Endothelial cell of umbilical vein (primary cell): ENCODE measurements around the gene PCGF2. TPM values are rescaled to one million over a fixed set of nuclear protein-coding genes. Genes with fewer than 3 reads are reported as not detected.

ENCODE experiments used
- BruUV-seq: library from RNA; stranded (reverse); fragments of 400-500 nt; replicated peaks from 2 replicates; lab custom pipeline; 2021; lab: Mats Ljungman, UMichigan
- CTCF ChIA-PET: fragments of 300-600, 350-600 bp; sonication (Branson Sonifier 250); formaldehyde crosslinking; loops from one replicate; lab custom pipeline; 2021; ENCODE audit warnings: antibody characterized with exemption, inconsistent platforms; lab: Charles Lee
- POLR2A ChIA-PET: fragments of 300-600, 350-600 bp; sonication (Branson Sonifier 250); formaldehyde crosslinking; loops from one replicate; lab custom pipeline; 2021; ENCODE audit warnings: antibody characterized with exemption, inconsistent platforms; lab: Charles Lee
- DNase-seq: peaks from one replicate; pipeline ENCODE4 v3.0.0-alpha.2; 2011; ENCODE audit warnings: low read depth, low spot score
- FAIRE-seq: peaks from 2 replicates; lab custom pipeline; 2011; peaks lifted over from hg19 to GRCh38; lab: Jason Lieb, UNC
- H2AFZ ChIP-seq: 2 replicates; pipeline ENCODE4 v1.6.0; 2012; ENCODE audit warnings: low read depth, low read length, control low read depth, inconsistent platforms
- H3K27ac ChIP-seq: 2 replicates; pipeline ENCODE4 v1.5.1; 2011; ENCODE audit warnings: low read depth, mild to moderate bottlenecking, control low read depth, low read length, moderate library complexity; ENCODE audit not compliant: insufficient read depth
- H3K27me3 ChIP-seq, 2 experiments: 2 replicates each; pipeline versions ENCODE4 v1.6.0 to v1.6.1; 2011; ENCODE audit warnings: low read length in 2 of 2, mixed read lengths in 1 of 2; ENCODE audit not compliant: control insufficient read depth in 2 of 2, insufficient read depth in 2 of 2
- H3K36me3 ChIP-seq, 2 experiments: 2 replicates in 1 of 2; 3 replicates in 1 of 2; pipeline ENCODE4 v1.5.1; 2011; ENCODE audit warnings: low read length in 2 of 2, mild to moderate bottlenecking in 1 of 2, moderate library complexity in 1 of 2; ENCODE audit not compliant: control insufficient read depth in 2 of 2, insufficient read depth in 2 of 2; ENCODE audit errors: extremely low read depth in 1 of 2
- H3K4me1 ChIP-seq: 3 replicates; pipeline ENCODE4 v1.5.1; 2011; ENCODE audit warnings: mild to moderate bottlenecking, low read length; ENCODE audit not compliant: control insufficient read depth, insufficient read depth; ENCODE audit errors: extremely low read depth
- H3K4me2 ChIP-seq: 2 replicates; pipeline ENCODE4 v1.6.1; 2011; ENCODE audit warnings: low read length, control low read depth, mixed read lengths; ENCODE audit not compliant: insufficient read depth
- H3K4me3 ChIP-seq, 3 experiments: fragments of 200-600 bp in 1 of 3; sonication (generic), shearing (Covaris generic) in 1 of 3; replicated peaks in 1 of 3; 2 replicates each; pipeline ENCODE4 v1.5.1; 2011 to 2016; ENCODE audit warnings: control low read depth in 3 of 3, low read length in 3 of 3, mild to moderate bottlenecking in 2 of 3, inconsistent platforms in 1 of 3, low read depth in 1 of 3, moderate library complexity in 1 of 3; ENCODE audit not compliant: insufficient read depth in 1 of 3
- H3K79me2 ChIP-seq: 2 replicates; pipeline ENCODE4 v1.6.0; 2012; ENCODE audit warnings: low read length, inconsistent platforms; ENCODE audit not compliant: control insufficient read depth, insufficient read depth
- H3K9ac ChIP-seq: replicated peaks from 2 replicates; pipeline ENCODE3; 2011; ENCODE audit warnings: low read length, control low read depth; ENCODE audit not compliant: insufficient read depth; ENCODE audit errors: extremely low read depth
- H3K9me1 ChIP-seq: replicated peaks from 3 replicates; pipeline ENCODE4 v1.6.0; 2011; ENCODE audit warnings: mild to moderate bottlenecking, low read length; ENCODE audit not compliant: control insufficient read depth, insufficient read depth; ENCODE audit errors: extremely low read depth
- H3K9me3 ChIP-seq: replicated peaks from 2 replicates; pipeline ENCODE4 v1.5.1; 2012; ENCODE audit warnings: low read length, inconsistent platforms; ENCODE audit not compliant: control insufficient read depth, insufficient read depth
- H4K20me1 ChIP-seq: replicated peaks from 2 replicates; pipeline ENCODE3; 2011; ENCODE audit warnings: mild to moderate bottlenecking, low read length; ENCODE audit not compliant: control insufficient read depth, insufficient read depth; ENCODE audit errors: extremely low read depth
- CTCF ChIP-seq, 2 donors: IDR thresholded peaks; 1 replicate in 1 of 2; 2 replicates in 1 of 2; pipeline ENCODE4 v1.5.1; 2011; ENCODE audit warnings: low read length in 2 of 2, mild to moderate bottlenecking in 2 of 2, moderate library complexity in 2 of 2, control low read depth in 1 of 2, inconsistent platforms in 1 of 2, low read depth in 1 of 2; ENCODE audit not compliant: insufficient read depth in 1 of 2; ENCODE audit errors: extremely low read depth in 1 of 2
- EZH2 ChIP-seq: IDR thresholded peaks from 2 replicates; pipeline ENCODE4 v1.6.1; 2012; ENCODE audit warnings: borderline replicate concordance, low read depth, mild to moderate bottlenecking, moderate library complexity, low read length, inconsistent platforms; ENCODE audit not compliant: severe bottlenecking
- FOS ChIP-seq: IDR thresholded peaks from 2 replicates; pipeline ENCODE4 v1.6.1; 2011; ENCODE audit warnings: mild to moderate bottlenecking, low read length, moderate library complexity, borderline replicate concordance; ENCODE audit not compliant: insufficient read depth
- GATA2 ChIP-seq: IDR thresholded peaks from 2 replicates; pipeline ENCODE4 v1.7.0; 2011; ENCODE audit warnings: low read depth, mild to moderate bottlenecking, moderate library complexity, mixed read lengths, low read length; ENCODE audit not compliant: insufficient read length, insufficient read depth
- JUN ChIP-seq: IDR thresholded peaks from 2 replicates; pipeline ENCODE4 v1.6.1; 2011; ENCODE audit warnings: borderline replicate concordance, low read depth; ENCODE audit not compliant: insufficient read length, insufficient read depth
- MAX ChIP-seq: IDR thresholded peaks from 2 replicates; pipeline ENCODE4 v1.6.1; 2011; ENCODE audit not compliant: insufficient read depth, insufficient read length
- MYC ChIP-seq: IDR thresholded peaks from one replicate; pipeline ENCODE4 v1.6.1; 2011; ENCODE audit warnings: mild to moderate bottlenecking, low read depth, low read length
- POLR2A ChIP-seq: IDR thresholded peaks from 2 replicates; pipeline ENCODE4 v1.6.1; 2012; ENCODE audit warnings: low read depth, mild to moderate bottlenecking, control low read depth, low read length
- POLR2AphosphoS5 ChIP-seq: IDR thresholded peaks from 2 replicates; pipeline ENCODE4 v1.6.1; 2012; ENCODE audit warnings: low read depth, mild to moderate bottlenecking, control low read depth, low read length, moderate library complexity; ENCODE audit not compliant: insufficient read depth
- dilution Hi-C: fragments of 300-500 bp; cut with MboI; formaldehyde crosslinking; loops from one replicate; pipeline ENCODE4 v1.15.0; 2019; ENCODE audit warnings: low sequenced_read_pairs; ENCODE audit not compliant: extremely low pct_ligation_motif_present
- intact Hi-C: fragments of 100-400 bp; cut with micrococcal nuclease; formaldehyde crosslinking; loops from one replicate; pipeline ENCODE4 v1.10.0; 2022
- polyA plus RNA-seq, 4 experiments: library from polyadenylated mRNA; depleted of rRNA in 3 of 4; stranded (reverse) in 3 of 4; unstranded in 1 of 4; fragments of >200 nt; gene quantifications; 2 replicates each; pipeline versions ENCODE4 v1.2.1 to v1.2.3, GENCODE V29; 2011 to 2012; ENCODE audit warnings: missing spikeins in 1 of 4
- total RNA-seq: library from RNA; stranded (reverse); gene quantifications from 2 replicates; pipeline ENCODE4 v1.2.3, GENCODE V29; 2021

Gene PCGF2
- total and polyA plus RNA-seq, 2 donors (not counting 3 experiments of a cell fraction or from before 2014, with no cell fraction given): 39.8 to 78.4 TPM

GRCh38 chr17:38706505-38707216 is 41.5 kb downstream of the PCGF2 start:
- H2AFZ ChIP-seq: peak overlapping the region; percentile 26
- peak overlapping the region; percentile 50 for H3K9ac ChIP-seq
- ChIA-PET CTCF (interaction anchor here (1.0 to 3.8 kb wide), 7 partner anchors 10 to 31 kb away, joined by 3 to 39 read pairs (median 8); partner anchors contain the start of gene CISD3), POLR2A (no interaction called here)
- H3K27ac ChIP-seq: no peak overlapping the region
- peak overlapping the region; percentile 62 for H3K4me2 ChIP-seq
- H3K9me3 ChIP-seq: no peaks in the 10 kb centered on the region
- no TSS peak for BruUV-seq
- peak overlapping the region; percentile 51 to 87 (median 81) for H3K4me3 ChIP-seq
- dilution Hi-C loops: no loop called here
- FAIRE-seq: no peak
- no peaks in the 10 kb centered on the region for H4K20me1 ChIP-seq
- intact Hi-C loops: loop anchor here (1.0 kb wide), 1 partner anchor 29 kb away; no protein-coding TSS in a partner anchor
- H3K27me3 ChIP-seq: no peaks in the 10 kb centered on the region
- no peak for TF ChIP-seq FOS
- TF ChIP-seq POLR2A: no peak
- no peak for TF ChIP-seq MAX
- TF ChIP-seq JUN: no peak
- TF ChIP-seq POLR2AphosphoS5: no peak
- no peak for TF ChIP-seq GATA2
- TF ChIP-seq EZH2: no peak
- TF ChIP-seq MYC: no peak
- TF ChIP-seq CTCF (IDR thresholded peaks at IDR 0.05; ENCODE audit: extremely low read depth in 1 of 2, insufficient read depth in 1 of 2, low read depth in 1 of 2, low read length in 2 of 2): no peak
- H3K4me1 ChIP-seq: peaks cover 37% of the 10 kb centered on the region
- peaks cover 16% of the 10 kb centered on the region for H3K79me2 ChIP-seq
- peaks cover 0 to 14% of the 10 kb centered on the region in 2 experiments for H3K36me3 ChIP-seq
- DNase-seq: peak; percentile 27
- H3K9me1 ChIP-seq: no peaks in the 10 kb centered on the region
